GM21381 (cell line): Measurements from ENCODE around the gene ASXL1.

Experiments used
- ATAC-seq: cut with Tn5 transposase; IDR thresholded peaks from one replicate; pipeline ENCODE4 v1.9.1; 2021; ENCODE audit warnings: mild to moderate bottlenecking, moderate library complexity; ENCODE audit not compliant: unreplicated experiment

ASXL1 gene

GRCh38 chr20:32437391-32438074 lies 79.4 kb downstream of the ASXL1 start:
- ATAC-seq, result no peak

GRCh38 chr20:32438331-32438858 lies 80.3 kb downstream of the ASXL1 start:
- no peak for ATAC-seq

- no peak for ATAC-seq
These were observed 81.2 kb downstream of the ASXL1 start for GRCh38 chr20:32439132-32439829.

GRCh38 chr20:32440069-32440757 lies 82.1 kb downstream of the ASXL1 start:
- no peak for ATAC-seq

- ATAC-seq, result no peak
These were observed 82.6 kb downstream of the ASXL1 start for GRCh38 chr20:32440758-32441078.

GRCh38 chr20:32441638-32442037 lies 83.5 kb downstream of the ASXL1 start:
- no peak for ATAC-seq

GRCh38 chr20:32442630-32443373 lies 84.7 kb downstream of the ASXL1 start:
- no peak for ATAC-seq

GRCh38 chr20:32443386-32443974 lies 85.3 kb downstream of the ASXL1 start:
- ATAC-seq, result no peak

- no peak for ATAC-seq
These were observed 86.5 kb downstream of the ASXL1 start for GRCh38 chr20:32444474-32445220.

GRCh38 chr20:32445539-32446273 lies 87.6 kb downstream of the ASXL1 start:
- ATAC-seq, result no peak

GRCh38 chr20:32446301-32447100 lies 88.4 kb downstream of the ASXL1 start:
- ATAC-seq, result no peak

- no peak for ATAC-seq
These were observed 89.3 kb downstream of the ASXL1 start for GRCh38 chr20:32447136-32448027.

GRCh38 chr20:32448306-32449056 lies 90.3 kb downstream of the ASXL1 start:
- ATAC-seq, result no peak

- ATAC-seq, result no peak
These were observed 91.1 kb downstream of the ASXL1 start for GRCh38 chr20:32449057-32449889.

- no peak for ATAC-seq
These were observed 91.8 kb downstream of the ASXL1 start for GRCh38 chr20:32449890-32450401.
